Measurements from ENCODE around the gene TCAF1.
A peak's percentile ranks its signal among the peaks of the same experiment; 100 is the strongest.
"Not testable (repeated sequence)": the region's sequence is repeated elsewhere in the genome, so short reads cannot be mapped to it uniquely, and the experiment has no call there.

The TCAF1 gene

GRCh38 chr7:143882020-143882603, 19.9 kb downstream of the TCAF1 start:
- DNase-seq: peak; percentile 72
- no peaks in the 10 kb centered on the region for H3K27me3 ChIP-seq (ENCODE audit: insufficient read depth, low read depth, severe bottlenecking)
- H3K36me3 ChIP-seq: peaks cover 6% of the 10 kb centered on the region
- TF ChIP-seq, protein P1, sequence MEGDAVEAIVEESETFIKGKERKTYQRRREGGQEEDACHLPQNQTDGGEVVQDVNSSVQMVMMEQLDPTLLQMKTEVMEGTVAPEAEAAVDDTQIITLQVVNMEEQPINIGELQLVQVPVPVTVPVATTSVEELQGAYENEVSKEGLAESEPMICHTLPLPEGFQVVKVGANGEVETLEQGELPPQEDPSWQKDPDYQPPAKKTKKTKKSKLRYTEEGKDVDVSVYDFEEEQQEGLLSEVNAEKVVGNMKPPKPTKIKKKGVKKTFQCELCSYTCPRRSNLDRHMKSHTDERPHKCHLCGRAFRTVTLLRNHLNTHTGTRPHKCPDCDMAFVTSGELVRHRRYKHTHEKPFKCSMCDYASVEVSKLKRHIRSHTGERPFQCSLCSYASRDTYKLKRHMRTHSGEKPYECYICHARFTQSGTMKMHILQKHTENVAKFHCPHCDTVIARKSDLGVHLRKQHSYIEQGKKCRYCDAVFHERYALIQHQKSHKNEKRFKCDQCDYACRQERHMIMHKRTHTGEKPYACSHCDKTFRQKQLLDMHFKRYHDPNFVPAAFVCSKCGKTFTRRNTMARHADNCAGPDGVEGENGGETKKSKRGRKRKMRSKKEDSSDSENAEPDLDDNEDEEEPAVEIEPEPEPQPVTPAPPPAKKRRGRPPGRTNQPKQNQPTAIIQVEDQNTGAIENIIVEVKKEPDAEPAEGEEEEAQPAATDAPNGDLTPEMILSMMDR (IDR thresholded peaks at IDR 0.05; ENCODE audit: low read depth, low read length): no peak
- peak overlapping the region; percentile 81 for H3K27ac ChIP-seq
- no peaks in the 10 kb centered on the region for H3K9me3 ChIP-seq (ENCODE audit: severe bottlenecking)
- peak overlapping the region; percentile 92 for H3K4me3 ChIP-seq (ENCODE audit: low read depth, low read length)

DNA sequence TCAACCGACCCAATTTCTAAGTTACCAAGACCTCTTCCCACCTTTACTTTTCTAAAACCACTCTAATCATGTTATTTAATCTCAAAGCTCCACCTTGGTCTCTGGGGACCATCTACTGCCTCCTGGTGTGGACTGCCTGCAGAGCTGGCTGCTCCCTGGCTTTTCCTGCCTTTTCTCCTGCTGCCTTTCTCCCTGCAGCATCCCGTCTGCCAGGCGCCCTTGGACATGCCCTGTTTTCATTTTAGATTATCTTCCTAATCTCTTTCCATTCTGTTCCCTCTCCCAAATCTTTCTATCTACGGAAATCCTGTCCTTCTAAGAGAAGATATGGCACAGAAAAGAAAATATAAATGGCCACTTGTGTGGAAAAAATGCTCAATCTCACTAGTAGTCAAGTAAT, 23.1 kb downstream of the TCAF1 start:
- H3K27ac ChIP-seq: no peak overlapping the region
- H3K27me3 ChIP-seq (ENCODE audit: insufficient read depth, low read depth, severe bottlenecking): no peaks in the 10 kb centered on the region
- no peak overlapping the region for H3K4me3 ChIP-seq (ENCODE audit: low read depth, low read length)
- no peaks in the 10 kb centered on the region for H3K9me3 ChIP-seq (ENCODE audit: severe bottlenecking)
- TF ChIP-seq, protein P1 (IDR thresholded peaks at IDR 0.05; ENCODE audit: low read depth, low read length): peak; percentile 43
- DNase-seq: peak; percentile 47
- peaks cover 32% of the 10 kb centered on the region for H3K36me3 ChIP-seq

DNA sequence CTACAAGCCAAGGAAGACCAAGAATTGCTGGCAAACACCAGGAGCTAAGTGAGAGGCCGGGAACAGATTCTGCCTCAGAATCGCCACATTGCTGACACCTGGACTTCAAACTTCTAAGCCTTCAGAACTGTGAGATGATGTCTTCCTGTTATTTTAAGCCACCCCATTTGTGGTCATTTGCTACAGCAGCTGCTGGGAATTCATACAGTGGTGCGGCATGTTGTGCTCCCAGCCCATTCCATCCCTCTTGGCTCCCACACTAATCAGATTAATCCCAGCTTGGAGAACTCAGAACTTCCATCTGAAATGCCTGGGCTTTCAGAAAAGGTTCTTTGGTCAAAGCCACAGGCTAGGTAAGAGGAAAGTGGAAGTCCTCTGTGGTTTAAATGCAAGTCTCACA, 24.9 kb downstream of the TCAF1 start:
- TF ChIP-seq, protein P1 (IDR thresholded peaks at IDR 0.05; ENCODE audit: low read depth, low read length): no peak

DNA sequence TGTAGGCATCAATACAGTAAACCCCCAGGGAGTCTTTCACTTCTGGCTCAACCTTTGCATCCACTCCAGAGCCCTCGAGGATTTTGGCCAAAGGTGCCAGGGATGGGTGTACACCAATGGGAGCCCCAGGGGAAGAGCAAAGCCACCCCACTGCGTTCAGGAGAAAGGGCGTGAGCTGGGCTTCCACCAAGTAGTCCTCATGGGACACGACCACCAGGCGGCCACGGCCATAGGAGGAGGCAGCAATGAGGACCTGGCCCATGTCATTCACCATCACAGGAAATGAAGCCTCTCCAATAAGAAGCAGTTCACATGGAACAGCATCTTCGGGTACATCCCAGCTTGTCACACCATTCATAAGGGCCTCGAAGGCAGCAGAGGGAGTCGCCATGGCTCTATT, 25.8 kb downstream of the TCAF1 start:
- no peak overlapping the region for H3K4me3 ChIP-seq (ENCODE audit: low read depth, low read length)
- TF ChIP-seq, protein P1 (IDR thresholded peaks at IDR 0.05; ENCODE audit: low read depth, low read length): no peak
- H3K36me3 ChIP-seq: peaks cover 32% of the 10 kb centered on the region
- no peaks in the 10 kb centered on the region for H3K27me3 ChIP-seq (ENCODE audit: insufficient read depth, low read depth, severe bottlenecking)
- H3K27ac ChIP-seq: no peak overlapping the region
- no peaks in the 10 kb centered on the region for H3K9me3 ChIP-seq (ENCODE audit: severe bottlenecking)
- no peak for DNase-seq

More for the DNA sequence above, 24.9 kb downstream of the TCAF1 start:
- Histone ChIP-seq H3K9me3 (ENCODE audit: severe bottlenecking) (no peaks in the 10 kb centered on the region), H3K27ac (no peak overlapping the region), H3K27me3 (ENCODE audit: insufficient read depth, low read depth, severe bottlenecking) (no peaks in the 10 kb centered on the region), H3K36me3 (peaks cover 32% of the 10 kb centered on the region), H3K4me3 (ENCODE audit: low read depth, low read length) (no peak overlapping the region)
- no peak for DNase-seq

GRCh38 chr7:143873242-143873641, 28.7 kb downstream of the TCAF1 start:
- not testable (repeated sequence) for H3K4me3 ChIP-seq (ENCODE audit: low read depth, low read length); H3K27me3 ChIP-seq (ENCODE audit: insufficient read depth, low read depth, severe bottlenecking); H3K27ac ChIP-seq; H3K9me3 ChIP-seq (ENCODE audit: severe bottlenecking); DNase-seq
- H3K36me3 ChIP-seq: peaks cover 29% of the 10 kb centered on the region

DNA sequence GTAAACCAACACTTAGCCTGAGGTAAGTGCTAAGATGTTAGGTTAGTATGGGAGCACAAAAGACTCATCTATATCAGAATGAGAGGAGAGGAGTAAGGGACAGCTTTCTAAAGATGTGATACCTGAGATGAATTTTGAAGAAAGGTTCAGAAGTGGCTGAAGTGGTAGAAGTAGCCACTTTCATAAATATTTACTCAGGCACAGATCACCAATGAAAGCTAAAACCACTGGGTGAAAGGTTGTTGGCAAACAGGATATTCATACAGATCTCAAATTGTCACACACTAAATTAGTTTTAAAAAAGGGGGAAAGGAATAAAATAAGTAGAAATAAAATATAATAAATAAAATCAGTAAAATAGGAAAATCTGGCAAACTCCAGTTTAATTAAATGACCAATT, 30.4 kb downstream of the TCAF1 start:
- not testable (repeated sequence) for H3K9me3 ChIP-seq (ENCODE audit: severe bottlenecking); H3K4me3 ChIP-seq (ENCODE audit: low read depth, low read length); H3K27me3 ChIP-seq (ENCODE audit: insufficient read depth, low read depth, severe bottlenecking); DNase-seq; H3K27ac ChIP-seq
- peaks cover 20% of the 10 kb centered on the region for H3K36me3 ChIP-seq

GRCh38 chr7:143857994-143858393, 44.0 kb downstream of the TCAF1 start:
- H3K4me3 ChIP-seq (ENCODE audit: low read depth, low read length); H3K27me3 ChIP-seq (ENCODE audit: insufficient read depth, low read depth, severe bottlenecking); H3K36me3 ChIP-seq; H3K27ac ChIP-seq; H3K9me3 ChIP-seq (ENCODE audit: severe bottlenecking); DNase-seq: not testable (repeated sequence)

DNA sequence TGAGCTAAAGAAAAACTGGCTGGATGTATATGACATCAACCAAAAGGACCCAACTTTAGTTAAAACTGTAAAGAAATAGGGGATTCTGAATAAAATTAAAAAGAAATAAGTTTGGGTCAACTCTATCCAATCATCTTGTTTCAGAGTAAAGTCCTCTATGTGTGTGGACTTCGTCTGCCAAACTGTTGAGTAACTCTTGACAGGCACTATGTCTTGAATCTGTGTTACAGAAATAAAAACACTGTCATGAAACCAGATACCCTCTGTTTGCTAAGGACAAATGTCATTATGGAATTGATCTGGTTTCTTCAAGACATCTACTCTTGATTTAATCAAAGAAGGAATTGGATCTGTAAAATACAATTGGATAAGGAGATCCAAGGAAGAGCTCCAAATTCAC, 46.5 kb downstream of the TCAF1 start:
- H3K27me3 ChIP-seq (ENCODE audit: insufficient read depth, low read depth, severe bottlenecking); DNase-seq; H3K36me3 ChIP-seq; H3K27ac ChIP-seq; H3K9me3 ChIP-seq (ENCODE audit: severe bottlenecking); H3K4me3 ChIP-seq (ENCODE audit: low read depth, low read length): not testable (repeated sequence)
